CD4-positive, alpha-beta T cell treated with Interleukin-6 for 4 hours (primary cell): ENCODE results near the gene NUDT19.
"Not testable (repeated sequence)": the region's sequence is repeated elsewhere in the genome, so short reads cannot be mapped to it uniquely, and the experiment has no call there.

ENCODE experiments used
- DNase-seq: peaks from one replicate; pipeline ENCODE4 v3.0.0-alpha.2; 2020; ENCODE audit warnings: mixed read lengths

Gene NUDT19

GRCh38 chr19:32691291-32691951 is at the start of gene NUDT19:
Gene NUDT19, plus strand, starts transcription at chr19:32691821. Its CDS starts 140 bp downstream, at chr19:32691961.
- DNase-seq: peak; percentile 81

GRCh38 chr19:32642771-32643170 is 48.9 kb upstream of the NUDT19 start:
- DNase-seq: peak; percentile 74

GRCh38 chr19:32646556-32646955 is 45.1 kb upstream of the NUDT19 start:
- no peak for DNase-seq

GRCh38 chr19:32647361-32647760 is 44.3 kb upstream of the NUDT19 start:
- DNase-seq: no peak

- no peak for DNase-seq
Observed at GRCh38 chr19:32649751-32650150, 41.9 kb upstream of the NUDT19 start.

GRCh38 chr19:32650671-32651070 is 41.0 kb upstream of the NUDT19 start:
- no peak for DNase-seq

- DNase-seq: no peak
Observed at GRCh38 chr19:32651729-32652140, 39.9 kb upstream of the NUDT19 start.

- DNase-seq: not testable (repeated sequence)
Observed at GRCh38 chr19:32652331-32652730, 39.3 kb upstream of the NUDT19 start.

GRCh38 chr19:32652894-32653598 is 38.6 kb upstream of the NUDT19 start:
- no peak for DNase-seq

- no peak for DNase-seq
Observed at GRCh38 chr19:32653599-32653915, 38.1 kb upstream of the NUDT19 start.

- DNase-seq: not testable (repeated sequence)
Observed at GRCh38 chr19:32656379-32656778, 35.2 kb upstream of the NUDT19 start.

GRCh38 chr19:32658075-32658474 is 33.5 kb upstream of the NUDT19 start:
- DNase-seq: no peak

GRCh38 chr19:32658527-32658926 is 33.1 kb upstream of the NUDT19 start:
- no peak for DNase-seq

GRCh38 chr19:32661318-32661717 is 30.3 kb upstream of the NUDT19 start:
- no peak for DNase-seq

GRCh38 chr19:32662186-32662585 is 29.4 kb upstream of the NUDT19 start:
- peak; percentile 19 for DNase-seq

GRCh38 chr19:32666084-32666483 is 25.5 kb upstream of the NUDT19 start:
- DNase-seq: no peak

GRCh38 chr19:32669310-32669709 is 22.3 kb upstream of the NUDT19 start:
- DNase-seq: no peak

GRCh38 chr19:32671883-32672593 is 19.6 kb upstream of the NUDT19 start:
- DNase-seq: no peak

- no peak for DNase-seq
Observed at GRCh38 chr19:32672841-32673240, 18.8 kb upstream of the NUDT19 start.

- DNase-seq: no peak
Observed at GRCh38 chr19:32673573-32673972, 18.0 kb upstream of the NUDT19 start.

- no peak for DNase-seq
Observed at GRCh38 chr19:32674153-32674930, 17.3 kb upstream of the NUDT19 start.

GRCh38 chr19:32674931-32675719 is 16.5 kb upstream of the NUDT19 start, which contains the start of gene ANKRD27:
Gene ANKRD27, minus strand, starts transcription at chr19:32675180. Its CDS starts 16,165 bp downstream, at chr19:32659015.
- peak; percentile 99 for DNase-seq
